Neural cell (in vitro differentiated cells): ENCODE data around the gene SIL1.

Experiments used
- EP300 ChIP-seq: fragments of 450-650 bp; conservative IDR thresholded peaks from 2 replicates; pipeline ENCODE4 v1.6.1; 2014; ENCODE audit warnings: antibody characterized with exemption, mild to moderate bottlenecking, moderate library complexity; ENCODE audit not compliant: poor library complexity, severe bottlenecking
- POLR2AphosphoS5 ChIP-seq: IDR thresholded peaks from 2 replicates; pipeline ENCODE4 v1.6.1; 2012
- SMC3 ChIP-seq: fragments of 450-650 bp; conservative IDR thresholded peaks from 2 replicates; pipeline ENCODE4 v1.6.1; 2014; ENCODE audit warnings: antibody characterized with exemption, mild to moderate bottlenecking, moderate library complexity; ENCODE audit not compliant: poor library complexity
- TAF1 ChIP-seq: IDR thresholded peaks from 2 replicates; pipeline ENCODE4 v1.6.1; 2012; ENCODE audit warnings: low read depth
- TF ChIP-seq, protein P1 (sequence below): fragments of 450-650 bp; IDR thresholded peaks from 2 replicates; pipeline ENCODE4 v1.5.1; 2014; ENCODE audit warnings: antibody characterized with exemption, mild to moderate bottlenecking, moderate library complexity; ENCODE audit not compliant: poor library complexity, severe bottlenecking
- TF ChIP-seq, protein P2 (sequence below): IDR thresholded peaks from 2 replicates; pipeline ENCODE4 v1.6.1; 2012; ENCODE audit warnings: borderline replicate concordance

DNA sequence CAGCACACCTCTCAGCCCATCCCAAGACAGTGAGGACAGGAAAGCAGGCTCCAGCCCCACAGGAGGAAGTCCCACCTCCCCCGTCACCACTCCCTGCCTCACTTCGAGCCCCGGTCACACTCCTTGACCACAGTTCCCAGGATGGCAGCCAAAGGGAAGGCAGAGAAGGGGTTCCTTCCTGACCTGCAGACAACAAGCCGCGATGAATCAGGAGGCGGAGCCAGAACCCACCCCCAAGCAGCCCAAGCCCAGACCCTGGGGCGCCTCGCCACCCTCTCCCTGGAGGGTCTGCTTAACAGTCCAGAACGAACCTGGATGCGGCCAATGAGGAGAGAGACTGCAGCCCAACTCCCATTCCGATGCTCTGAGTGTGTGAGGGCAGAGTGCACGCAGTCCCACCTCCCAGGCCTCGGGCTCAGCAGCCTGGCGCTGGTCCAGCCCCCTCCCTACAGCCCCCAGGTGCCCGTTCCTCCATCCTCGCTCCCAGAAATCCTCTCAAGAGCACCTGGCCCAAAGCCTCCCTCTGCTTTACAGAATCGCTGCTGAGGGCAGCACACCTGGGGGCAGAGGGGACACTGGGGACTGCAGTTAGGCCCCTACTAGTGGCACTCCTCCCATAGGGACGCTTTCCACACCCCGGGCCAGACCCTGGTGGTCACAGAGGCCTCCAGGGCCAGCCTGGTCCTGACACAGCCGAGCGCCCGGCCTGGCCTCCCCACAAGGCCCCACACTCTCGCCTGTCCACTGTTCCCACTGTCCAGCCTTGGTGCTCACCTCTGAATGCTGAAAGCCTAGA, 253.4 kb downstream of the SIL1 start:
- TF ChIP-seq EP300 (no peak), SMC3 (no peak), TAF1 (no peak), POLR2AphosphoS5 (no peak)
- TF ChIP-seq, protein P1, sequence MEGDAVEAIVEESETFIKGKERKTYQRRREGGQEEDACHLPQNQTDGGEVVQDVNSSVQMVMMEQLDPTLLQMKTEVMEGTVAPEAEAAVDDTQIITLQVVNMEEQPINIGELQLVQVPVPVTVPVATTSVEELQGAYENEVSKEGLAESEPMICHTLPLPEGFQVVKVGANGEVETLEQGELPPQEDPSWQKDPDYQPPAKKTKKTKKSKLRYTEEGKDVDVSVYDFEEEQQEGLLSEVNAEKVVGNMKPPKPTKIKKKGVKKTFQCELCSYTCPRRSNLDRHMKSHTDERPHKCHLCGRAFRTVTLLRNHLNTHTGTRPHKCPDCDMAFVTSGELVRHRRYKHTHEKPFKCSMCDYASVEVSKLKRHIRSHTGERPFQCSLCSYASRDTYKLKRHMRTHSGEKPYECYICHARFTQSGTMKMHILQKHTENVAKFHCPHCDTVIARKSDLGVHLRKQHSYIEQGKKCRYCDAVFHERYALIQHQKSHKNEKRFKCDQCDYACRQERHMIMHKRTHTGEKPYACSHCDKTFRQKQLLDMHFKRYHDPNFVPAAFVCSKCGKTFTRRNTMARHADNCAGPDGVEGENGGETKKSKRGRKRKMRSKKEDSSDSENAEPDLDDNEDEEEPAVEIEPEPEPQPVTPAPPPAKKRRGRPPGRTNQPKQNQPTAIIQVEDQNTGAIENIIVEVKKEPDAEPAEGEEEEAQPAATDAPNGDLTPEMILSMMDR, result no peak
- TF ChIP-seq, protein P2, sequence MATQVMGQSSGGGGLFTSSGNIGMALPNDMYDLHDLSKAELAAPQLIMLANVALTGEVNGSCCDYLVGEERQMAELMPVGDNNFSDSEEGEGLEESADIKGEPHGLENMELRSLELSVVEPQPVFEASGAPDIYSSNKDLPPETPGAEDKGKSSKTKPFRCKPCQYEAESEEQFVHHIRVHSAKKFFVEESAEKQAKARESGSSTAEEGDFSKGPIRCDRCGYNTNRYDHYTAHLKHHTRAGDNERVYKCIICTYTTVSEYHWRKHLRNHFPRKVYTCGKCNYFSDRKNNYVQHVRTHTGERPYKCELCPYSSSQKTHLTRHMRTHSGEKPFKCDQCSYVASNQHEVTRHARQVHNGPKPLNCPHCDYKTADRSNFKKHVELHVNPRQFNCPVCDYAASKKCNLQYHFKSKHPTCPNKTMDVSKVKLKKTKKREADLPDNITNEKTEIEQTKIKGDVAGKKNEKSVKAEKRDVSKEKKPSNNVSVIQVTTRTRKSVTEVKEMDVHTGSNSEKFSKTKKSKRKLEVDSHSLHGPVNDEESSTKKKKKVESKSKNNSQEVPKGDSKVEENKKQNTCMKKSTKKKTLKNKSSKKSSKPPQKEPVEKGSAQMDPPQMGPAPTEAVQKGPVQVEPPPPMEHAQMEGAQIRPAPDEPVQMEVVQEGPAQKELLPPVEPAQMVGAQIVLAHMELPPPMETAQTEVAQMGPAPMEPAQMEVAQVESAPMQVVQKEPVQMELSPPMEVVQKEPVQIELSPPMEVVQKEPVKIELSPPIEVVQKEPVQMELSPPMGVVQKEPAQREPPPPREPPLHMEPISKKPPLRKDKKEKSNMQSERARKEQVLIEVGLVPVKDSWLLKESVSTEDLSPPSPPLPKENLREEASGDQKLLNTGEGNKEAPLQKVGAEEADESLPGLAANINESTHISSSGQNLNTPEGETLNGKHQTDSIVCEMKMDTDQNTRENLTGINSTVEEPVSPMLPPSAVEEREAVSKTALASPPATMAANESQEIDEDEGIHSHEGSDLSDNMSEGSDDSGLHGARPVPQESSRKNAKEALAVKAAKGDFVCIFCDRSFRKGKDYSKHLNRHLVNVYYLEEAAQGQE, result no peak
